Measurements from ENCODE around the gene NFS1. TPM values are rescaled to one million over a fixed set of nuclear protein-coding genes. Genes with fewer than 3 reads are reported as not detected.

The NFS1 gene
- total and polyA plus RNA-seq, 2 of the 4 experiments (the other 2 are of a cell fraction), result 16.5 to 35.6 TPM

DNA sequence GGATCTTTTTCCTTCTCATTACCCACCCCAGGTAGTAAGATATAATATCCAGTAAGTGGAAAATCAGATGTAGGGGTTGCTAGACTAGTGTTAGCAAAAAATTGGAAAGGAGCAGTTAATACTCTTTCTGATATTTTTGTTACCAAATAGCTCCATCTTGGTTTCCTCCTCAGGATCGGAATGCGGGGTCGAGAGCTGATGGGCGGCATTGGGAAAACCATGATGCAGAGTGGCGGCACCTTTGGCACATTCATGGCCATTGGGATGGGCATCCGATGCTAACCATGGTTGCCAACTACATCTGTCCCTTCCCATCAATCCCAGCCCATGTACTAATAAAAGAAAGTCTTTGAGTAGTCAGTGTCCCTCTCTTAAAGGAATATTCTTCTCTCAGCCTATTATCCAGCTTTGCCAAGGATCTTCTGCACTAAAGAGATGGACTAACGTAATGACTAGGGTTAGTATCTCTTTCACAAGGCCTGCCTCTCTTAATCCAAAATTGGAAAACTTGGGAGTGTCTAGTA, 1.5 kb upstream of the NFS1 start:
- CTCF ChIA-PET, result no interaction called here

More for the DNA sequence above, 1.5 kb upstream of the NFS1 start:
- BruUV-seq (replicated peaks), result no TSS peak
- no peak overlapping the region for H4K91ac ChIP-seq (ENCODE audit: insufficient read depth, low read depth, low read length)
- intact Hi-C loops (cut with micrococcal nuclease) (loop anchor here (10.0 kb wide), 1 partner anchor 184 kb away; no protein-coding TSS in a partner anchor), dilution Hi-C loops (cut with HindIII; ENCODE audit: low sequenced_read_pairs, unreplicated experiment) (no loop called here), in situ Hi-C loops (cut with MboI; ENCODE audit: low sequenced_read_pairs) (no loop called here)
- H3K36me3 ChIP-seq (ENCODE audit: control insufficient read depth, insufficient read depth, low read length), result peaks cover 32% of the 10 kb centered on the region
- H2BK120ac ChIP-seq (ENCODE audit: low read depth, low read length), result no peak overlapping the region
- H2AFZ ChIP-seq (replicated peaks; ENCODE audit: low read length, poor library complexity), result no peak overlapping the region
- H3K4ac ChIP-seq (ENCODE audit: low read depth, low read length), result no peak overlapping the region
- H3K9me1 ChIP-seq (ENCODE audit: insufficient read depth, low read length), result peaks cover 6% of the 10 kb centered on the region; the same call in 1 of the 2 replicates
- WGBS, 2 experiments (ENCODE audit: extremely low coverage in 2 of 2, insufficient read length in 1 of 2), result no CpG with 5 or more reads among the region's 7 CpGs
- H3K9me3 ChIP-seq (ENCODE audit: control insufficient read depth, insufficient read depth, low read length), result no peaks in the 10 kb centered on the region
- DNase-seq (no peak), ATAC-seq (ENCODE audit: low read depth) (no peak)
- H3K79me1 ChIP-seq (ENCODE audit: low read depth in 1 of 2, low read length in 2 of 2), result peaks cover 20 to 69% of the 10 kb centered on the region in 2 experiments
- peaks cover 5% of the 10 kb centered on the region for H3K4me1 ChIP-seq (ENCODE audit: control insufficient read depth, insufficient read depth, low read length)
- no peak overlapping the region for H3K4me3 ChIP-seq (ENCODE audit: insufficient read depth, low read depth, low read length)
- no peak overlapping the region for H3K23ac ChIP-seq (ENCODE audit: low read depth, low read length)
- TF ChIP-seq BHLHE40 (IDR thresholded peaks at IDR 0.05; ENCODE audit: low read depth, low read length) (no peak), CEBPB (IDR thresholded peaks at IDR 0.05; ENCODE audit: low read depth, low read length) (no peak), RFX5 (IDR thresholded peaks at IDR 0.05; ENCODE audit: low read depth, low read length) (no peak), RCOR1 (IDR thresholded peaks at IDR 0.05; ENCODE audit: insufficient replicate concordance, low read length) (no peak), CHD1 (IDR thresholded peaks at IDR 0.05; ENCODE audit: low read depth, low read length) (no peak), RAD21 (IDR thresholded peaks at IDR 0.05; ENCODE audit: low read length) (no peak), SMC3 (IDR thresholded peaks at IDR 0.05; ENCODE audit: low read depth, low read length) (no peak), MAZ (IDR thresholded peaks at IDR 0.05; ENCODE audit: borderline replicate concordance, low read depth, low read length) (no peak), POLR2A (IDR thresholded peaks at IDR 0.05; ENCODE audit: low read depth, low read length) (no peak; the same call in 1 of the 2 replicates), NFE2L2 (IDR thresholded peaks at IDR 0.05; ENCODE audit: low read depth, low read length) (no peak), MXI1 (IDR thresholded peaks at IDR 0.05; ENCODE audit: borderline replicate concordance, low read depth, low read length) (no peak)
- TF ChIP-seq, protein P1, sequence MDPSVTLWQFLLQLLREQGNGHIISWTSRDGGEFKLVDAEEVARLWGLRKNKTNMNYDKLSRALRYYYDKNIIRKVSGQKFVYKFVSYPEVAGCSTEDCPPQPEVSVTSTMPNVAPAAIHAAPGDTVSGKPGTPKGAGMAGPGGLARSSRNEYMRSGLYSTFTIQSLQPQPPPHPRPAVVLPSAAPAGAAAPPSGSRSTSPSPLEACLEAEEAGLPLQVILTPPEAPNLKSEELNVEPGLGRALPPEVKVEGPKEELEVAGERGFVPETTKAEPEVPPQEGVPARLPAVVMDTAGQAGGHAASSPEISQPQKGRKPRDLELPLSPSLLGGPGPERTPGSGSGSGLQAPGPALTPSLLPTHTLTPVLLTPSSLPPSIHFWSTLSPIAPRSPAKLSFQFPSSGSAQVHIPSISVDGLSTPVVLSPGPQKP (IDR thresholded peaks at IDR 0.05; ENCODE audit: borderline replicate concordance, low read depth, low read length), result no peak
- no peak overlapping the region for H3K27ac ChIP-seq (ENCODE audit: insufficient read depth, low read length)
- no peak overlapping the region for H2AK9ac ChIP-seq (replicated peaks; ENCODE audit: low read depth, low read length, poor library complexity)
- no peaks in the 10 kb centered on the region for H3K27me3 ChIP-seq (ENCODE audit: control insufficient read depth, insufficient read depth, low read length)
- no peak overlapping the region; the same call in 1 of the 2 replicates for H4K5ac ChIP-seq (ENCODE audit: low read depth, low read length)
- H4K20me1 ChIP-seq (ENCODE audit: insufficient read depth, low read length), result peaks cover 29% of the 10 kb centered on the region
- H2AK5ac ChIP-seq (ENCODE audit: low read depth, low read length), result no peak overlapping the region
- H3K9ac ChIP-seq (ENCODE audit: low read depth, low read length), result no peak overlapping the region
- no peak overlapping the region for H3K14ac ChIP-seq (replicated peaks; ENCODE audit: low read depth, low read length)
- H2BK15ac ChIP-seq (ENCODE audit: low read depth, low read length), result no peak overlapping the region
- H3K56ac ChIP-seq (ENCODE audit: extremely low read depth, insufficient read depth, low read length), result no peak overlapping the region
- no peak overlapping the region for H2BK5ac ChIP-seq (ENCODE audit: low read depth, low read length, poor library complexity, severe bottlenecking)
- H3K4me2 ChIP-seq (ENCODE audit: low read depth, low read length), result no peak overlapping the region; the same call in 1 of the 2 replicates
- H2BK20ac ChIP-seq (ENCODE audit: low read depth, low read length), result no peak overlapping the region
- H4K8ac ChIP-seq (ENCODE audit: low read depth in 2 of 2, low read length in 2 of 2), result no peak overlapping the region
- POLR2A ChIA-PET (ENCODE audit: unreplicated experiment), result interaction anchor here (0.5 to 1.5 kb wide), 2 partner anchors 41 to 218 kb away, joined by 3 read pairs; partner anchors contain the start of gene RBM39
- no peak overlapping the region for H3K18ac ChIP-seq (ENCODE audit: low read depth, low read length)
